Adipocyte (in vitro differentiated cells): ENCODE results near the gene VRK3.

Experiments
- DNase-seq: peaks from one replicate; pipeline ENCODE4 v3.0.0-alpha.2; 2015; ENCODE audit warnings: low read depth
- H3K27me3 ChIP-seq: replicated peaks from 2 replicates; pipeline ENCODE4 v1.7.0; 2013; ENCODE audit warnings: mild to moderate bottlenecking, low read length, moderate library complexity; ENCODE audit not compliant: control insufficient read depth, insufficient read depth
- H3K36me3 ChIP-seq: 2 replicates; pipeline ENCODE4 v1.7.0; 2013; ENCODE audit warnings: low read length, mild to moderate bottlenecking, moderate library complexity; ENCODE audit not compliant: control insufficient read depth, insufficient read depth, severe bottlenecking
- H3K4me1 ChIP-seq: 2 replicates; pipeline ENCODE4 v1.7.0; 2013; ENCODE audit warnings: mild to moderate bottlenecking, low read length, moderate library complexity; ENCODE audit not compliant: control insufficient read depth, insufficient read depth
- H3K4me3 ChIP-seq: 2 replicates; pipeline ENCODE4 v1.7.0; 2013; ENCODE audit warnings: mild to moderate bottlenecking, low read length, moderate library complexity
- H3K9ac ChIP-seq: 2 replicates; pipeline ENCODE4 v1.7.0; 2013; ENCODE audit warnings: mild to moderate bottlenecking, low read length, moderate library complexity
- H3K9me3 ChIP-seq: 2 replicates; pipeline ENCODE4 v1.7.0; 2013; ENCODE audit warnings: mild to moderate bottlenecking, low read length, moderate library complexity; ENCODE audit not compliant: control insufficient read depth

VRK3 gene

DNA sequence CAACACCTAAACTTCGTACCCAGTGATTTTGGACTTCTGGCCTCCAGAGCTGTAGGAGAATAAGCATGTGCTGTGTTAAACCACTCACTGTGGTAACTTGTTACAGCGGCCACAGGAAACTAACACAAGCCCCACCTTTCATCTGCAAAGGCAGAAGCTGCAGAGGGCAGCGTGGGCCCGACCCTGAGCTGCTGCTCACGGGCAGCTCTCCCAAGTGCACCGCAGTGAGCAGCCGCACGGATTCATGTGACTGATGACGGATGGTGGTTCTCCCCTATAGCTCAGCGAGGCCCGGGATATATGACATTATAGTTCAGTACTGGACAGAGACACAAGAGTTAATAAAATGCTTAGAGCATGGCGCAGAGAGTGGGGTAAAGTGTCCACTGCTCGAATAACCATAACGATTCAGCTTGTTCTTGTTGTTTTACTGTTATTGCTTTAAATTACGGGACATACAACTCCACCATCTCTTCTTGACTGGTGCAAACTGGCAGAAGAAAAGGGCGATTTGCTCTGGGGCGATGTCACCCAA, 21.9 kb downstream of the VRK3 start:
- H3K36me3 ChIP-seq: peaks cover 60% of the 10 kb centered on the region
- peaks cover 28% of the 10 kb centered on the region for H3K4me1 ChIP-seq
- H3K9me3 ChIP-seq: no peaks in the 10 kb centered on the region
- no peaks in the 10 kb centered on the region for H3K27me3 ChIP-seq
- H3K4me3 ChIP-seq: no peak overlapping the region
- DNase-seq: no peak
- H3K9ac ChIP-seq: peak overlapping the region; percentile 58

GRCh38 chr19:50002386-50002960, 22.7 kb downstream of the VRK3 start:
- H3K4me3 ChIP-seq: peak overlapping the region; percentile 28
- H3K4me1 ChIP-seq: peaks cover 28% of the 10 kb centered on the region
- no peaks in the 10 kb centered on the region for H3K9me3 ChIP-seq
- DNase-seq: no peak
- H3K36me3 ChIP-seq: peaks cover 61% of the 10 kb centered on the region
- peak overlapping the region; percentile 58 for H3K9ac ChIP-seq
- no peaks in the 10 kb centered on the region for H3K27me3 ChIP-seq

- Histone ChIP-seq H3K4me1 (peaks cover 28% of the 10 kb centered on the region), H3K4me3 (no peak overlapping the region), H3K27me3 (no peaks in the 10 kb centered on the region), H3K9me3 (no peaks in the 10 kb centered on the region), H3K9ac (peak overlapping the region; percentile 58), H3K36me3 (peaks cover 59% of the 10 kb centered on the region)
- DNase-seq: no peak
Measured at GRCh38 chr19:50001775-50002174, 23.4 kb downstream of the VRK3 start.

DNA sequence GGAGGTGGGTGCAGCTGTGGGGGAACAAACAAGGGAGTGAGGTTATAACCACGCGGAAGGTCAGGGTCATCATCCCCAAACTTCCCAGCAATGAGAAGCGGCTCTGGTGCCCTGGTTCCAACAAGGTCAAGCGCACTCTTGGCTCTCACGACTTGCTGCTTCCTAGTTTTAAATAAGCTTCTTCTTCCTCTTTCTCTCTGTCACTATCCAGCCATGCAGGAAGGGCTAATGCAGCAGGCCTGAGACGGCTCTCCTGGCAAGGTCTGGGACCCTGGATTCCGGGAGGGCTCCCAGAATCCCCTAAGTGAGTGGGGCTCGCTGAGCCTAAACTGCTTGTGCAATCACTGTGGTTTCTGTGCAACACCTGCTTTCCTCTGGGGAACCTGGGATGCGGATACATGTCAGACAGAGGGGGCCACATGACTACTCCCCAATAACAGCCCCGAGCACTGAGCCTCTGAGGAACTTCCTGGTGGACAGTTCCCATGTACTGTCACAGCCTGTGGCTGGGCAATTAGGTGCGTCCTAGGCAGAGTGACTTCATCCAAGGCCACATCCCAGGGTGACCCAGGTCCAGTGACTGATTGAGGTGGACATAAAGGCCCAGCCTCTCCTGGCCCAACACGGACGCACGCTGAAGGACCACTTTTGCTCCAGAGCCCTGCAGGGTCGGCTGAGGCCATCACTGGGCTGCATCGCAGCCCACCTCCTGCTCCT, 24.2 kb downstream of the VRK3 start:
- DNase-seq: no peak
- H3K4me3 ChIP-seq: no peak overlapping the region
- no peaks in the 10 kb centered on the region for H3K9me3 ChIP-seq
- no peak overlapping the region for H3K9ac ChIP-seq
- H3K27me3 ChIP-seq: no peaks in the 10 kb centered on the region
- peaks cover 60% of the 10 kb centered on the region for H3K36me3 ChIP-seq
- peaks cover 28% of the 10 kb centered on the region for H3K4me1 ChIP-seq

DNA sequence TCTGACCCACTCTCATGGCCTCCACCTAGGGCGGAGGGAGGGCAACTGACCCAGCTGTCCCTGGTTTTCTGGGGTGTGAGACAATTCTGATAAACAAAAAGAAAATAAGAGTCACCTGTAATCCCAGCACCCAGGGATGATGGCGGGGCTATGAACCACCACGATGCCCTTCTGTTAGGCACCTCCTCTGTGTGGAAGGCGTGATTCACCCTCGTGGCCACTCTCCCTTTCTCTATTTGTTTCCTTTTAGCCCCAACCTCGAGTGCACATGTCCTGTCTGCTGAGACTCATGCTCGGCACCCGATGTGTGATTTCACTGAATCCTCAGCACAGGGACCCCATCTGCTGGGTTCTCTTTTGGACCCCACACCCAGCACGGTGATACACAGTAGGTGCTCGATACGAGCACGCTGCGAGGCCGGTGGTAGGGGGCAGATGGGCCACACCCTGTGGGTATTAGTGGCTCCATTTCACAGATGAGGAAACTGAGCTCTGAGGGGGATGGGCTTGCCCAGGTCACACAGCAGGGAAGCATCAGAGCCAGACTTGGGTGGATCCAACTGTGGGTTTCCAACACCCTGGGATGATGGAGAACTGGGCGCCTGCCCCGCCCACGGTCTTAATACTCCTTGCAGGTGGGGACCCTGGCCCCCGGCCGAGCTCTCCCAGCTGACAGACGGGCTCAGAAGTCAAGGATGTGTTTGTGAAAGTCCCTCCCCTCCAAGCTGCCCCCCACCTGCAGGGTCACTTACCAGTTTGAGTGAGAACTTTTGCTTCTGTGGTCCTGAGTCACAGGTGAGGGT, 24.9 kb downstream of the VRK3 start:
- Histone ChIP-seq H3K4me1 (peaks cover 28% of the 10 kb centered on the region), H3K27me3 (no peaks in the 10 kb centered on the region), H3K4me3 (no peak overlapping the region), H3K36me3 (peaks cover 59% of the 10 kb centered on the region), H3K9ac (no peak overlapping the region), H3K9me3 (no peaks in the 10 kb centered on the region)
- no peak for DNase-seq

GRCh38 chr19:49999371-50000010, 25.7 kb downstream of the VRK3 start:
- no peak overlapping the region for H3K4me3 ChIP-seq
- peaks cover 25% of the 10 kb centered on the region for H3K4me1 ChIP-seq
- H3K36me3 ChIP-seq: peaks cover 67% of the 10 kb centered on the region
- no peak for DNase-seq
- H3K9ac ChIP-seq: no peak overlapping the region
- H3K27me3 ChIP-seq: no peaks in the 10 kb centered on the region
- H3K9me3 ChIP-seq: no peaks in the 10 kb centered on the region

DNA sequence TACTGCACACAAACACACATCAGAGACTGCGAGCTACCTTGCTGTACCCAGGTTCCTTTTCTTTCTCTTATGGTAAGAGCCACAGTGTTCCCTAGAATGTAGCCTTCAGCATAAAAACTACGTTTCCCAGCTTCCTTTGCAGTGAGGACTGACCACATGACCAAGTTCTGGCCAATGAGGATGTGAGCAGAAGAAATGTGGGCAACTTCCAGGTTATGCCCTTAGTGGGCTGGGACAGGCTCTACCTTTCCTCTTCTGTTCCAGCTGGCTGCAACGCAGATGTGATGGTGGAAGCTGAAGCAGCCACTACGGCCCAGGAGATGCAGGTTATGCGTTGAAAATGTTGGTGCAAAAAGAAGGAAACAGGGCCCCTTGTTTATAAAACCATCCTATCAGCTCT, 27.5 kb downstream of the VRK3 start:
- H3K9ac ChIP-seq: no peak overlapping the region
- H3K4me3 ChIP-seq: no peak overlapping the region
- peak; percentile 22 for DNase-seq
- peaks cover 72% of the 10 kb centered on the region for H3K36me3 ChIP-seq
- H3K9me3 ChIP-seq: no peaks in the 10 kb centered on the region
- H3K4me1 ChIP-seq: peaks cover 9% of the 10 kb centered on the region
- no peaks in the 10 kb centered on the region for H3K27me3 ChIP-seq

DNA sequence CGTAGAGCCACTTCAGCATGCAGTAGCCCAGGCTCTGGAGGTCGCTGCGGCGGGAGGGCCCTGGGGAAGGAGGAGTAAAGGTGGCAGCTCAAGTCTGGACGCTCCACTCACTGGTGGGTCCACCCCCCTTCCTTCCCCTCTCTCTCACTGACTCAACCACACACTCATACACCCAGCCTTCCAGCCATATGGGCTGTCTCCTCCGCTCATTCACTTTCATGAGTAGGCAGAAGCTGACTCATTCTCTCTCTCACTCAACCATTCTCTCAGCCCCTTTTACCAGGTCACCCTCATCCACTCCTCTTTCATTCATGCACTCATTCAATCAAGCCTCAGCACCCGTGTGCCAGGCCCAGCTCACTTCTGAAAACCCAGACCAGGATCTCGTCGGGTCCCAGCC, 36.7 kb downstream of the VRK3 start:
- Histone ChIP-seq H3K9me3 (no peaks in the 10 kb centered on the region), H3K36me3 (peaks cover 68% of the 10 kb centered on the region), H3K4me3 (no peak overlapping the region), H3K27me3 (no peaks in the 10 kb centered on the region), H3K9ac (no peak overlapping the region), H3K4me1 (no peaks in the 10 kb centered on the region)
- DNase-seq: no peak

DNA sequence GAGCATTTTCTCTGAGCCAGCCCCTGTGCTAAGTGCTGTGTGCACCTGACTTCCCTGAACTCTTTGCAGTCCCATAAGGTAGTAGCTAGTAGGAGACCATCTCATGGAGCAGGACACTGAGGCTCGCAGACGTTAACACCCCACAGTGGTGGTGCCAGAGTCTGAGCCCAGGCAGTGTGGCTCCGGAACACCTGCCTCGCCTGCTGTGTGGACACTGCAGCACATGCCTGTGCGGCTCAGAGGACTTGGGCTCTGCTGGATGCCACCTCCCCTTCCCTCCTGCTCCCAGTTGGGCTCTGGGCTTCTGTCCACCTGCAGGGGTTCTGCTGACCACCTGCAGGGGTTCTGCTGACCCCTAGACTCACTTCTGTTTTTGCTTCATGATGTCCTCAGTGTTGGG, 37.2 kb downstream of the VRK3 start:
- H3K36me3 ChIP-seq: peaks cover 68% of the 10 kb centered on the region
- DNase-seq: no peak
- no peaks in the 10 kb centered on the region for H3K9me3 ChIP-seq
- no peak overlapping the region for H3K4me3 ChIP-seq
- H3K27me3 ChIP-seq: no peaks in the 10 kb centered on the region
- H3K4me1 ChIP-seq: no peaks in the 10 kb centered on the region
- no peak overlapping the region for H3K9ac ChIP-seq

- H3K4me1 ChIP-seq: no peaks in the 10 kb centered on the region
- H3K9ac ChIP-seq: no peak overlapping the region
- peak; percentile 94 for DNase-seq
- H3K4me3 ChIP-seq: no peak overlapping the region
- peaks cover 60% of the 10 kb centered on the region for H3K36me3 ChIP-seq
- H3K9me3 ChIP-seq: no peaks in the 10 kb centered on the region
- H3K27me3 ChIP-seq: no peaks in the 10 kb centered on the region
Measured at GRCh38 chr19:49987159-49987698, 37.9 kb downstream of the VRK3 start.

DNA sequence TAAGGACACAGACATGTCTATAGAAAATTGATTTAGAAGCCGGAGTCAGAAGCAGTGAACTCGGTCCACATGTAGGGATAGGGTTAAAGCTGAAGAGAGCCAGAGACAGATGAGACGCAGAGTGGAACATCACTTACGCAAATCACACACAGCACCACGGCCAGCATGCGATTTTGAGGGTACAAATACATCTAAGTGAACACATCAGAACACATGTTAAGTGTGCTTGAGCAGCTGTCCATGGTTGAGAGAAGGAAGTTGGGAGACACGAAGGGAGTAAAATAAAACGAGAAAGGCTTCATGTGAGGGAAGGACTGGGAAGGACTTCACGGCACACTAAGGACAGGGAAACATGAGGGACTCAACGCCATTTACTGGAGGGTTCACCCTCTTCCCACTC, 38.8 kb downstream of the VRK3 start:
- Histone ChIP-seq H3K9ac (no peak overlapping the region), H3K4me1 (no peaks in the 10 kb centered on the region), H3K27me3 (no peaks in the 10 kb centered on the region), H3K9me3 (no peaks in the 10 kb centered on the region), H3K4me3 (no peak overlapping the region), H3K36me3 (peaks cover 56% of the 10 kb centered on the region)
- DNase-seq: no peak
